ENCODE results near the gene BTN2A1. TPM values are rescaled to one million over a fixed set of nuclear protein-coding genes. Genes with fewer than 3 reads are reported as not detected.

BTN2A1 gene
- total and polyA plus RNA-seq, 2 of the 13 experiments (the other 11 are each of a cell fraction or from before 2014, with no cell fraction given): 16.4 to 30.4 TPM

DNA sequence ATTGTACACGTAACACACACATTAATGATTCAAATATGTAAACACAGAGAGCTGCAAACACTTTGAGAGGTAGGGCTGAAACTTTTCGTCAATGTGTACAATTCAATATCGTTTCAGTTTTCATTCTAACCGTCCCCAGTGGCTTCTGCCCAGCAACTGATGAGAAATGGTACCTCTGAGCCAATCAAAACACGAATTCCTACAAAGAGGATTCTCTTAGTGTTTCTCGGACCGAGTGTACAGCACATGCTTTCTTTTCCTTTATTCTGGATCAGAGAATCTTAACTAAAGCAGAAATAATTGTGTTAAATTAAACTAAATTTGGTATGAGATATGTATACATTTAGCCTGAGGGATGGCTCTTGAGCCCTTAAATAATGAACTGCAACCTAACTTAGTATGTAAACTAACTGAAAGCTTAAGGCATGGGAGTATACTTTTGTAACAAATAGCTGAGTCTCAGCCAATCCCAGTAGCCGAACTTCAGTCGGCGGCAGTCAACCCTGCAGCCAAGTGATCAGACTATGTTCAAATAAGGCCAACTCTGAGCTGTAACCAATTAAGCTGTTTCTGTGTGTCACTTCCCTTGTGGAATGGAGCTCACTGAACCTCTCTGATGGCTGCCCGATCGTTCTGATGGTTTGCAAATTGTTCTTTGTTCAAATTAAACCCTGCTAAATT is 16.1 kb downstream of the BTN2A1 start (continued):
- TF ChIP-seq, protein P1, sequence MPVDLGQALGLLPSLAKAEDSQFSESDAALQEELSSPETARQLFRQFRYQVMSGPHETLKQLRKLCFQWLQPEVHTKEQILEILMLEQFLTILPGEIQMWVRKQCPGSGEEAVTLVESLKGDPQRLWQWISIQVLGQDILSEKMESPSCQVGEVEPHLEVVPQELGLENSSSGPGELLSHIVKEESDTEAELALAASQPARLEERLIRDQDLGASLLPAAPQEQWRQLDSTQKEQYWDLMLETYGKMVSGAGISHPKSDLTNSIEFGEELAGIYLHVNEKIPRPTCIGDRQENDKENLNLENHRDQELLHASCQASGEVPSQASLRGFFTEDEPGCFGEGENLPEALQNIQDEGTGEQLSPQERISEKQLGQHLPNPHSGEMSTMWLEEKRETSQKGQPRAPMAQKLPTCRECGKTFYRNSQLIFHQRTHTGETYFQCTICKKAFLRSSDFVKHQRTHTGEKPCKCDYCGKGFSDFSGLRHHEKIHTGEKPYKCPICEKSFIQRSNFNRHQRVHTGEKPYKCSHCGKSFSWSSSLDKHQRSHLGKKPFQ (CRISPR knock-in tag; IDR thresholded peaks at IDR 0.05; ENCODE audit: insufficient replicate concordance): peak; percentile 14
- TF ChIP-seq GLI4 (CRISPR knock-in tag; IDR thresholded peaks at IDR 0.05; ENCODE audit: borderline replicate concordance): no peak
- TF ChIP-seq PCBP1 (IDR thresholded peaks at IDR 0.05; ENCODE audit: borderline replicate concordance, low read depth, low read length): no peak
- TF ChIP-seq, protein P2, sequence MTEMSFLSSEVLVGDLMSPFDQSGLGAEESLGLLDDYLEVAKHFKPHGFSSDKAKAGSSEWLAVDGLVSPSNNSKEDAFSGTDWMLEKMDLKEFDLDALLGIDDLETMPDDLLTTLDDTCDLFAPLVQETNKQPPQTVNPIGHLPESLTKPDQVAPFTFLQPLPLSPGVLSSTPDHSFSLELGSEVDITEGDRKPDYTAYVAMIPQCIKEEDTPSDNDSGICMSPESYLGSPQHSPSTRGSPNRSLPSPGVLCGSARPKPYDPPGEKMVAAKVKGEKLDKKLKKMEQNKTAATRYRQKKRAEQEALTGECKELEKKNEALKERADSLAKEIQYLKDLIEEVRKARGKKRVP (CRISPR knock-in tag; IDR thresholded peaks at IDR 0.05): 0 out of 4 replicates have a peak, but pooled peaks of 1 of the 2 experiments have one; percentile 28
- no peak for TF ChIP-seq ZNF567 (CRISPR knock-in tag; IDR thresholded peaks at IDR 0.05; ENCODE audit: borderline replicate concordance)
- TF ChIP-seq ETV5 (CRISPR knock-in tag; IDR thresholded peaks at IDR 0.05; ENCODE audit: borderline replicate concordance): no peak
- TF ChIP-seq, protein P3, sequence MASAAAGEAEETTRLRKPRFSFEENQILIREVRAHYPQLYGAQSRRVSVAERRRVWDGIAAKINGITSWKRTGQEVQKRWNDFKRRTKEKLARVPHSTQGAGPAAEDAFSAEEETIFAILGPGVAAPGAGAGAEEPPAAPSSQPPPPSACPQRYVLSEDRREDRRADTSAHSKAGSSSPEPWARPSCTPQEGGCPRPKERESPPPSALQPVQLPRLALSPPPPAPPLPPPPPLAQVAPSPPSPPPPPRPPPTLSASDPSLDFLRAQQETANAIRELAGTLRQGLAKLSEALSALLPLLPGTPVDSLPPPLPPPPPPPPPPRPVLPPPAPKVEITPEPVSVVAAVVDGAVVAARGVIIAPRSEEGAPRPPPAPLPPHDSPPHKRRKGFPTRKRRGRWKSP (CRISPR knock-in tag; IDR thresholded peaks at IDR 0.05): no peak
- TF ChIP-seq FOXM1 (CRISPR knock-in tag; IDR thresholded peaks at IDR 0.05): peak; percentile 84; the same call in 1 of the 2 replicates
- peak; percentile 34; the same call in 1 of the 2 replicates for TF ChIP-seq FOXK1 (CRISPR knock-in tag; IDR thresholded peaks at IDR 0.05; ENCODE audit: borderline replicate concordance, low read depth)
- no peak for TF ChIP-seq SNAI1 (CRISPR knock-in tag; IDR thresholded peaks at IDR 0.05; ENCODE audit: borderline replicate concordance)
- TF ChIP-seq ZSCAN30 (CRISPR knock-in tag; IDR thresholded peaks at IDR 0.05): no peak
- TF ChIP-seq POLR2G (IDR thresholded peaks at IDR 0.05; ENCODE audit: low read depth, low read length): peak; percentile 80
- peak; percentile 100 for TF ChIP-seq RFXAP (CRISPR knock-in tag; IDR thresholded peaks at IDR 0.05; ENCODE audit: borderline replicate concordance)
- TF ChIP-seq, protein P4, sequence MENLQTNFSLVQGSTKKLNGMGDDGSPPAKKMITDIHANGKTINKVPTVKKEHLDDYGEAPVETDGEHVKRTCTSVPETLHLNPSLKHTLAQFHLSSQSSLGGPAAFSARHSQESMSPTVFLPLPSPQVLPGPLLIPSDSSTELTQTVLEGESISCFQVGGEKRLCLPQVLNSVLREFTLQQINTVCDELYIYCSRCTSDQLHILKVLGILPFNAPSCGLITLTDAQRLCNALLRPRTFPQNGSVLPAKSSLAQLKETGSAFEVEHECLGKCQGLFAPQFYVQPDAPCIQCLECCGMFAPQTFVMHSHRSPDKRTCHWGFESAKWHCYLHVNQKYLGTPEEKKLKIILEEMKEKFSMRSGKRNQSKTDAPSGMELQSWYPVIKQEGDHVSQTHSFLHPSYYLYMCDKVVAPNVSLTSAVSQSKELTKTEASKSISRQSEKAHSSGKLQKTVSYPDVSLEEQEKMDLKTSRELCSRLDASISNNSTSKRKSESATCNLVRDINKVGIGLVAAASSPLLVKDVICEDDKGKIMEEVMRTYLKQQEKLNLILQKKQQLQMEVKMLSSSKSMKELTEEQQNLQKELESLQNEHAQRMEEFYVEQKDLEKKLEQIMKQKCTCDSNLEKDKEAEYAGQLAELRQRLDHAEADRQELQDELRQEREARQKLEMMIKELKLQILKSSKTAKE (CRISPR knock-in tag; IDR thresholded peaks at IDR 0.05; ENCODE audit: borderline replicate concordance): peak; percentile 28; the same call in 1 of the 2 replicates
- TF ChIP-seq EP300 (IDR thresholded peaks at IDR 0.05; ENCODE audit: low read depth in 2 of 2, low read length in 2 of 2): no peak
- TF ChIP-seq EP300 (CRISPR knock-in tag; IDR thresholded peaks at IDR 0.05; ENCODE audit: borderline replicate concordance): no peak
- TF ChIP-seq, protein P5, sequence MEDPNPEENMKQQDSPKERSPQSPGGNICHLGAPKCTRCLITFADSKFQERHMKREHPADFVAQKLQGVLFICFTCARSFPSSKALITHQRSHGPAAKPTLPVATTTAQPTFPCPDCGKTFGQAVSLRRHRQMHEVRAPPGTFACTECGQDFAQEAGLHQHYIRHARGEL (CRISPR knock-in tag; IDR thresholded peaks at IDR 0.05): no peak
- TF ChIP-seq RBAK (CRISPR knock-in tag; IDR thresholded peaks at IDR 0.05): no peak
- no peak for TF ChIP-seq ZNF841 (CRISPR knock-in tag; IDR thresholded peaks at IDR 0.05; ENCODE audit: borderline replicate concordance)
- TF ChIP-seq HOXA3 (CRISPR knock-in tag; IDR thresholded peaks at IDR 0.05): peak; percentile 27; the same call in 1 of the 2 replicates
- TF ChIP-seq CREB1 (IDR thresholded peaks at IDR 0.05): peak; percentile 93
- TF ChIP-seq CREB1 (CRISPR knock-in tag; IDR thresholded peaks at IDR 0.05): peak; percentile 99
- no peak for TF ChIP-seq ZNF337 (CRISPR knock-in tag; IDR thresholded peaks at IDR 0.05; ENCODE audit: borderline replicate concordance, low read depth)
- 0 out of 2 replicates have a peak, but pooled peaks have one; percentile 20 for TF ChIP-seq KLF6 (CRISPR knock-in tag; IDR thresholded peaks at IDR 0.05)
